PC-9 (cell line): ENCODE results near the gene PRKAG2.

ENCODE experiments used
- EZH2 ChIP-seq: fragments of 200-600 bp; sonication (generic); IDR thresholded peaks from 2 replicates; pipeline ENCODE4 v1.8.0; 2017; ENCODE audit warnings: antibody characterized with exemption, low read depth
- TF ChIP-seq, protein P1 (sequence below): fragments of 200-600 bp; sonication (generic); conservative IDR thresholded peaks from 2 replicates; pipeline ENCODE4 v1.6.1; 2017; ENCODE audit warnings: mixed run types, antibody characterized with exemption, mild to moderate bottlenecking, moderate library complexity

GRCh38 chr7:151809864-151810170, 67.1 kb downstream of the PRKAG2 start:
- TF ChIP-seq, protein P1, sequence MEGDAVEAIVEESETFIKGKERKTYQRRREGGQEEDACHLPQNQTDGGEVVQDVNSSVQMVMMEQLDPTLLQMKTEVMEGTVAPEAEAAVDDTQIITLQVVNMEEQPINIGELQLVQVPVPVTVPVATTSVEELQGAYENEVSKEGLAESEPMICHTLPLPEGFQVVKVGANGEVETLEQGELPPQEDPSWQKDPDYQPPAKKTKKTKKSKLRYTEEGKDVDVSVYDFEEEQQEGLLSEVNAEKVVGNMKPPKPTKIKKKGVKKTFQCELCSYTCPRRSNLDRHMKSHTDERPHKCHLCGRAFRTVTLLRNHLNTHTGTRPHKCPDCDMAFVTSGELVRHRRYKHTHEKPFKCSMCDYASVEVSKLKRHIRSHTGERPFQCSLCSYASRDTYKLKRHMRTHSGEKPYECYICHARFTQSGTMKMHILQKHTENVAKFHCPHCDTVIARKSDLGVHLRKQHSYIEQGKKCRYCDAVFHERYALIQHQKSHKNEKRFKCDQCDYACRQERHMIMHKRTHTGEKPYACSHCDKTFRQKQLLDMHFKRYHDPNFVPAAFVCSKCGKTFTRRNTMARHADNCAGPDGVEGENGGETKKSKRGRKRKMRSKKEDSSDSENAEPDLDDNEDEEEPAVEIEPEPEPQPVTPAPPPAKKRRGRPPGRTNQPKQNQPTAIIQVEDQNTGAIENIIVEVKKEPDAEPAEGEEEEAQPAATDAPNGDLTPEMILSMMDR = no peak
- TF ChIP-seq EZH2 = no peak
